ENCODE data around the gene USO1. TPM values are rescaled to one million over a fixed set of nuclear protein-coding genes. Genes with fewer than 3 reads are reported as not detected.

Gene USO1
- total and polyA plus RNA-seq, 2 of the 13 experiments (the other 11 are each of a cell fraction or from before 2014, with no cell fraction given): 52.2 to 87.7 TPM

DNA sequence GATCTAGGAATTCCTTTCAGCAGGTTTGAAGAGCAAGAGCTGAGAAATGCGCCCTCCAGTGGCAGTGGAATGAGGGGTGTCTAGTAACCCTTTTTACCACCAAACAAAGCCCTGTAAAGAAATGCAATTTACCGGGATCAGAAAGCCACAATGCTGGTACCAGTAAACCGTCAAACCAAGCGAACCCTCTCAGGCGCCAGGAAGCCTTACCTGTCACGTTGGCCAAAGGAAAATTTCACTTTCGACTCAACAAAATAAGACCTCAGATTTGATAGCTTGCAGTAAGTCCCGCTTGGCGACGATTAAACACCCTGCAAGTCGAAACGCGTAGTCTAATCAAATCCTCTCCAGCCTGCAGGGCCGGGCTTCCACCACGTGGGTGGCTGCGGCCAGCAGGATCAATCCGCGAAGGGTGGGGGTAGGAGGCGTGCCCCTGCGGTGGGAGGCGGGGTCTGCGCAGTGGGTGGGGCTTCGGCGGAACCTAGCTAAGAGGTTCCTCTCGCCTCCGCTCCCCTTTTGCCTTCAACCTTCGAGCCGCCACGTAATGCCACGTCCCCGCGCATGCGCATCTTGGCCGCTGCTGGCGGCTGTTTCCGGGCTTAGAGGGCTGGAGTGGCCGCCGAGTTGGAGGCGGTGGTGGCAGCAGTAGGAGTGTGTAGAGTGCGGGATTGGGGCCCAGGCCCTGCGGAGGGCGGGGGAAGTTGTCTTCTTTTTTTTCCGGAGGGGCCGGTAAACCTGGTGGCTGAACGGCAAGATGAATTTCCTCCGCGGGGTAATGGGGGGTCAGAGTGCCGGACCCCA lies at the start of gene USO1 (continued):
- TF ChIP-seq, protein P1, sequence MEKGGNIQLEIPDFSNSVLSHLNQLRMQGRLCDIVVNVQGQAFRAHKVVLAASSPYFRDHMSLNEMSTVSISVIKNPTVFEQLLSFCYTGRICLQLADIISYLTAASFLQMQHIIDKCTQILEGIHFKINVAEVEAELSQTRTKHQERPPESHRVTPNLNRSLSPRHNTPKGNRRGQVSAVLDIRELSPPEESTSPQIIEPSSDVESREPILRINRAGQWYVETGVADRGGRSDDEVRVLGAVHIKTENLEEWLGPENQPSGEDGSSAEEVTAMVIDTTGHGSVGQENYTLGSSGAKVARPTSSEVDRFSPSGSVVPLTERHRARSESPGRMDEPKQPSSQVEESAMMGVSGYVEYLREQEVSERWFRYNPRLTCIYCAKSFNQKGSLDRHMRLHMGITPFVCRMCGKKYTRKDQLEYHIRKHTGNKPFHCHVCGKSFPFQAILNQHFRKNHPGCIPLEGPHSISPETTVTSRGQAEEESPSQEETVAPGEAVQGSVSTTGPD (CRISPR knock-in tag; IDR thresholded peaks at IDR 0.05): no peak
- TF ChIP-seq PCBP1 (IDR thresholded peaks at IDR 0.05; ENCODE audit: borderline replicate concordance, low read depth, low read length): 0 out of 2 replicates have a peak, but pooled peaks have one; percentile 44
- TF ChIP-seq SIX4 (CRISPR knock-in tag; IDR thresholded peaks at IDR 0.05): no peak
- peak; percentile 86; the same call in 1 of the 2 replicates for TF ChIP-seq NFKB2 (CRISPR knock-in tag; IDR thresholded peaks at IDR 0.05; ENCODE audit: borderline replicate concordance)
- TF ChIP-seq ZFP82 (CRISPR knock-in tag; IDR thresholded peaks at IDR 0.05; ENCODE audit: borderline replicate concordance): peak; percentile 56; the same call in 1 of the 2 replicates
- TF ChIP-seq ZNF136 (CRISPR knock-in tag; IDR thresholded peaks at IDR 0.05; ENCODE audit: low read depth): 0 out of 2 replicates have a peak, but pooled peaks have one; percentile 31
- TF ChIP-seq ZNF850 (CRISPR knock-in tag; conservative IDR thresholded peaks at IDR 0.05): no peak
- TF ChIP-seq, protein P2, sequence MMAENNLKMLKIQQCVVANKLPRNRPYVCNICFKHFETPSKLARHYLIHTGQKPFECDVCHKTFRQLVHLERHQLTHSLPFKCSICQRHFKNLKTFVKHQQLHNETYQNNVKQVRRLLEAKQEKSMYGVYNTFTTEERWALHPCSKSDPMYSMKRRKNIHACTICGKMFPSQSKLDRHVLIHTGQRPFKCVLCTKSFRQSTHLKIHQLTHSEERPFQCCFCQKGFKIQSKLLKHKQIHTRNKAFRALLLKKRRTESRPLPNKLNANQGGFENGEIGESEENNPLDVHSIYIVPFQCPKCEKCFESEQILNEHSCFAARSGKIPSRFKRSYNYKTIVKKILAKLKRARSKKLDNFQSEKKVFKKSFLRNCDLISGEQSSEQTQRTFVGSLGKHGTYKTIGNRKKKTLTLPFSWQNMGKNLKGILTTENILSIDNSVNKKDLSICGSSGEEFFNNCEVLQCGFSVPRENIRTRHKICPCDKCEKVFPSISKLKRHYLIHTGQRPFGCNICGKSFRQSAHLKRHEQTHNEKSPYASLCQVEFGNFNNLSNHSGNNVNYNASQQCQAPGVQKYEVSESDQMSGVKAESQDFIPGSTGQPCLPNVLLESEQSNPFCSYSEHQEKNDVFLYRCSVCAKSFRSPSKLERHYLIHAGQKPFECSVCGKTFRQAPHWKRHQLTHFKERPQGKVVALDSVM (CRISPR knock-in tag; IDR thresholded peaks at IDR 0.05): 0 out of 2 replicates have a peak, but pooled peaks have one; percentile 23
- peak; percentile 45; the same call in 1 of the 2 replicates for TF ChIP-seq SNAI1 (CRISPR knock-in tag; IDR thresholded peaks at IDR 0.05; ENCODE audit: borderline replicate concordance)
- TF ChIP-seq, protein P3, sequence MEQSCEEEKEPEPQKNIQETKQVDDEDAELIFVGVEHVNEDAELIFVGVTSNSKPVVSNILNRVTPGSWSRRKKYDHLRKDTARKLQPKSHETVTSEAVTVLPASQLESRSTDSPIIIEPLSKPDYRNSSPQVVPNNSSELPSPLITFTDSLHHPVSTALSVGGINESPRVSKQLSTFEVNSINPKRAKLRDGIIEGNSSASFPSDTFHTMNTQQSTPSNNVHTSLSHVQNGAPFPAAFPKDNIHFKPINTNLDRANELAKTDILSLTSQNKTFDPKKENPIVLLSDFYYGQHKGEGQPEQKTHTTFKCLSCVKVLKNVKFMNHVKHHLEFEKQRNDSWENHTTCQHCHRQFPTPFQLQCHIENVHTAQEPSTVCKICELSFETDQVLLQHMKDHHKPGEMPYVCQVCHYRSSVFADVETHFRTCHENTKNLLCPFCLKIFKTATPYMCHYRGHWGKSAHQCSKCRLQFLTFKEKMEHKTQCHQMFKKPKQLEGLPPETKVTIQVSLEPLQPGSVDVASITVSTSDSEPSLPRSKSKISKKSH (CRISPR knock-in tag; IDR thresholded peaks at IDR 0.05; ENCODE audit: borderline replicate concordance): no peak
- TF ChIP-seq SP2 (CRISPR knock-in tag; IDR thresholded peaks at IDR 0.05): peak; percentile 37; the same call in 1 of the 2 replicates
- TF ChIP-seq, protein P4, sequence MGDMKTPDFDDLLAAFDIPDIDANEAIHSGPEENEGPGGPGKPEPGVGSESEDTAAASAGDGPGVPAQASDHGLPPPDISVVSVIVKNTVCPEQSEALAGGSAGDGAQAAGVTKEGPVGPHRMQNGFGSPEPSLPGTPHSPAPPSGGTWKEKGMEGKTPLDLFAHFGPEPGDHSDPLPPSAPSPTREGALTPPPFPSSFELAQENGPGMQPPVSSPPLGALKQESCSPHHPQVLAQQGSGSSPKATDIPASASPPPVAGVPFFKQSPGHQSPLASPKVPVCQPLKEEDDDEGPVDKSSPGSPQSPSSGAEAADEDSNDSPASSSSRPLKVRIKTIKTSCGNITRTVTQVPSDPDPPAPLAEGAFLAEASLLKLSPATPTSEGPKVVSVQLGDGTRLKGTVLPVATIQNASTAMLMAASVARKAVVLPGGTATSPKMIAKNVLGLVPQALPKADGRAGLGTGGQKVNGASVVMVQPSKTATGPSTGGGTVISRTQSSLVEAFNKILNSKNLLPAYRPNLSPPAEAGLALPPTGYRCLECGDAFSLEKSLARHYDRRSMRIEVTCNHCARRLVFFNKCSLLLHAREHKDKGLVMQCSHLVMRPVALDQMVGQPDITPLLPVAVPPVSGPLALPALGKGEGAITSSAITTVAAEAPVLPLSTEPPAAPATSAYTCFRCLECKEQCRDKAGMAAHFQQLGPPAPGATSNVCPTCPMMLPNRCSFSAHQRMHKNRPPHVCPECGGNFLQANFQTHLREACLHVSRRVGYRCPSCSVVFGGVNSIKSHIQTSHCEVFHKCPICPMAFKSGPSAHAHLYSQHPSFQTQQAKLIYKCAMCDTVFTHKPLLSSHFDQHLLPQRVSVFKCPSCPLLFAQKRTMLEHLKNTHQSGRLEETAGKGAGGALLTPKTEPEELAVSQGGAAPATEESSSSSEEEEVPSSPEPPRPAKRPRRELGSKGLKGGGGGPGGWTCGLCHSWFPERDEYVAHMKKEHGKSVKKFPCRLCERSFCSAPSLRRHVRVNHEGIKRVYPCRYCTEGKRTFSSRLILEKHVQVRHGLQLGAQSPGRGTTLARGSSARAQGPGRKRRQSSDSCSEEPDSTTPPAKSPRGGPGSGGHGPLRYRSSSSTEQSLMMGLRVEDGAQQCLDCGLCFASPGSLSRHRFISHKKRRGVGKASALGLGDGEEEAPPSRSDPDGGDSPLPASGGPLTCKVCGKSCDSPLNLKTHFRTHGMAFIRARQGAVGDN (CRISPR knock-in tag; IDR thresholded peaks at IDR 0.05): peak; percentile 89
- TF ChIP-seq MIER2 (CRISPR knock-in tag; IDR thresholded peaks at IDR 0.05): no peak
- TF ChIP-seq ZNF543 (CRISPR knock-in tag; IDR thresholded peaks at IDR 0.05): peak; percentile 74; the same call in 1 of the 2 replicates
- TF ChIP-seq CEBPG (CRISPR knock-in tag; IDR thresholded peaks at IDR 0.05): peak; percentile 41; the same call in 1 of the 2 replicates
- TF ChIP-seq, protein P5, sequence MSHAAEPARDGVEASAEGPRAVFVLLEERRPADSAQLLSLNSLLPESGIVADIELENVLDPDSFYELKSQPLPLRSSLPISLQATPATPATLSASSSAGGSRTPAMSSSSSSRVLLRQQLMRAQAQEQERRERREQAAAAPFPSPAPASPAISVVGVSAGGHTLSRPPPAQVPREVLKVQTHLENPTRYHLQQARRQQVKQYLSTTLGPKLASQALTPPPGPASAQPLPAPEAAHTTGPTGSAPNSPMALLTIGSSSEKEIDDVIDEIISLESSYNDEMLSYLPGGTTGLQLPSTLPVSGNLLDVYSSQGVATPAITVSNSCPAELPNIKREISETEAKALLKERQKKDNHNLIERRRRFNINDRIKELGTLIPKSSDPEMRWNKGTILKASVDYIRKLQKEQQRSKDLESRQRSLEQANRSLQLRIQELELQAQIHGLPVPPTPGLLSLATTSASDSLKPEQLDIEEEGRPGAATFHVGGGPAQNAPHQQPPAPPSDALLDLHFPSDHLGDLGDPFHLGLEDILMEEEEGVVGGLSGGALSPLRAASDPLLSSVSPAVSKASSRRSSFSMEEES (CRISPR knock-in tag; IDR thresholded peaks at IDR 0.05): peak; percentile 46
